Activated CD4-positive, alpha-beta T cell treated with anti-CD3 and anti-CD28 coated beads for 36 hours (primary cell): Measurements from ENCODE around the gene ADD3. TPM values are rescaled to one million over a fixed set of nuclear protein-coding genes. Genes with fewer than 3 reads are reported as not detected.
"Not testable (repeated sequence)": the region's sequence is repeated elsewhere in the genome, so short reads cannot be mapped to it uniquely, and the experiment has no call there.

Experiments
- ATAC-seq: fragments of 200-7000 bp; cut with Tn5 transposase; one replicate; pipeline ENCODE4 v1.10.0; 2021; ENCODE audit warnings: mild to moderate bottlenecking, moderate library complexity
- CTCF ChIA-PET: fragments of 350-600 bp; sonication (Branson Sonifier 250); formaldehyde crosslinking; loops from one replicate; lab custom pipeline; 2021; ENCODE audit warnings: antibody characterized with exemption; lab: Charles Lee
- POLR2A ChIA-PET: fragments of 350-600 bp; sonication (Branson Sonifier 250); formaldehyde crosslinking; loops from one replicate; lab custom pipeline; 2021; ENCODE audit warnings: antibody characterized with exemption, inconsistent platforms; lab: Charles Lee
- DNase-seq: peaks from one replicate; pipeline ENCODE4 v3.0.0-alpha.2; 2020
- H3K27ac Mint-ChIP-seq: one replicate; pipeline ENCODE4 v1.8.0; 2021; ENCODE audit warnings: mixed read lengths
- H3K27me3 Mint-ChIP-seq: one replicate; pipeline ENCODE4 v1.8.0; 2021; ENCODE audit warnings: mixed read lengths
- H3K36me3 Mint-ChIP-seq: one replicate; pipeline ENCODE4 v1.8.0; 2021; ENCODE audit warnings: low read depth, mixed read lengths
- H3K4me1 Mint-ChIP-seq: one replicate; pipeline ENCODE4 v1.8.0; 2021; ENCODE audit warnings: mixed read lengths
- H3K4me3 Mint-ChIP-seq: one replicate; pipeline ENCODE4 v1.8.0; 2021; ENCODE audit warnings: mild to moderate bottlenecking, moderate library complexity, mixed read lengths
- H3K9me3 Mint-ChIP-seq: one replicate; pipeline ENCODE4 v1.8.0; 2021; ENCODE audit warnings: low read depth, mixed read lengths
- intact Hi-C, 2 experiments: fragments of 100-400 bp; cut with DNase I in 1 of 2; cut with micrococcal nuclease in 1 of 2; formaldehyde crosslinking; loops; one replicate each; pipeline versions ENCODE4 v1.14.2 to v1.15.1; 2022 to 2024; cut with DNase I, micrococcal nuclease
- total RNA-seq, 2 experiments: library from RNA; stranded (reverse); gene quantifications; one replicate each; pipeline ENCODE4 v1.2.3, GENCODE V29; 2021

ADD3 gene
- total RNA-seq, 2 experiments from 2014 or later: 72.5 to 101 TPM

DNA sequence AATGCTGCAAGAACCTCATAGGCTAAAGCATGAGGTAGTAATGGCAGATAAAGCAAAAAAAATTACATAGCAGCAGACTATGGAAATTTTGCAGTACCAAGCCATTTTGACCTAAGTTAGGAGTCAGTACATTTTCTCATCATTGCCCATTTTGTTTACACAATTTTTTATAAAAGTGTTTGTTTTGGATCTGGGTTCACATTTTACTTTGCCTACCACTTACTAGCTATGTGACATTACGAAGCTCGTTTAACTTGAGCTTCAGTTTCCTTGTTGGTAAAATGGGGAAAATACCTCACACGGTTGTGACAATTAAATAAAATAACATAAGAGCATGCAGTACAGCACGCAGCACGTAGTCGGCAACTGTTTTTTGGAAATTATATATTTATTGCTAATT is 99.6 kb downstream of the ADD3 start:
- CTCF ChIA-PET: interaction anchor here (1.3 to 3.7 kb wide), 3 partner anchors 25 to 128 kb away, joined by 3 to 15 read pairs (median 4); no protein-coding TSS in a partner anchor
- Mint-ChIP-seq H3K36me3 (peaks cover 27% of the 10 kb centered on the region), H3K9me3 (no peaks in the 10 kb centered on the region), H3K4me1 (peaks cover 54% of the 10 kb centered on the region), H3K4me3 (no peak overlapping the region), H3K27ac (no peak overlapping the region), H3K27me3 (no peaks in the 10 kb centered on the region)
- POLR2A ChIA-PET: no interaction called here
- intact Hi-C loops: no loop called here
- DNase-seq (no peak), ATAC-seq (no peak)

DNA sequence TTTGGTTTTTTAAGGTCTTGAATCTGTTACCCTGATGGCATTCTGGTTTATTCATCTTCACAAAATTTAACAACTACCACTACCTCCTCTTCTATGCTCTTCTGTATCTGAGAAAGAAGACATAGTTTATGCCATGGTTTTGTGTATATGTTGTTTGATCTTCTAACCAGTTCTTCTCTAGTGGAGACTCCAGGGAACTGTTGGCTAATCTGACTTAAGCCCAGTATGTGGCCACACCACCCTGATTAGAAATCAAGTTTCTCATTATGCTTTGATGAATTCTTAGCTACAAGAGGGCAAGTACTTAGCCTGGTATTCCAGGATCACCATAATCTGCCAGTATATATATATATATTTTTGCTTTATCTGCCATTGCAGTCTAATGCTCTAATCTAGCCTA is 100.1 kb downstream of the ADD3 start:
- ATAC-seq: no peak

DNA sequence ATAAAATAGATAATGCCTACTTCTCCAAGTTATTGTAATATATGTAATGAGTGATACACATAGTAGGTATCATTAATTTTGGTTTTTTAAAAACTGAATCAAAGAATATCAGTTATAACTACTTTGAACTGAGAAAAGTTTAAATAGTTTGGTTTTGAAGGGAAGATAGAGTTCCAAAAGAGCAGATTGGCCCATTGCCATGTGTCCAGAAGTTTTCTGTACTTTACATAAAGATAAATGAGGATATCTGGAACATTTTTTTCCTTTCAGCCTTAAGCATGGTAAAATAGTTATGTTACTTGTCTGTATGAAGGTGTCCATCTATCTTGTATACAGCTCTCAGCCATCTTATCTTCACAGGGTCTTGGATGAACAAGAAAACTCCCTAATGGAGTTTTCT is 101.7 kb downstream of the ADD3 start:
- ChIA-PET POLR2A (no interaction called here), CTCF (interaction anchor here (1.2 to 3.7 kb wide), 9 partner anchors 12 to 437 kb away, joined by 3 to 15 read pairs (median 5); no protein-coding TSS in a partner anchor)
- DNase-seq: no peak
- intact Hi-C loops: no loop called here
- H3K9me3 Mint-ChIP-seq: no peaks in the 10 kb centered on the region
- H3K36me3 Mint-ChIP-seq: peaks cover 32% of the 10 kb centered on the region
- no peak overlapping the region for H3K4me3 Mint-ChIP-seq
- no peak overlapping the region for H3K27ac Mint-ChIP-seq
- no peaks in the 10 kb centered on the region for H3K27me3 Mint-ChIP-seq
- ATAC-seq: no peak
- H3K4me1 Mint-ChIP-seq: peaks cover 35% of the 10 kb centered on the region

More for the DNA sequence above, 100.1 kb downstream of the ADD3 start:
- no peaks in the 10 kb centered on the region for H3K27me3 Mint-ChIP-seq
- ChIA-PET CTCF (interaction anchor here (0.9 to 3.7 kb wide), 8 partner anchors 9 to 224 kb away, joined by 3 to 15 read pairs (median 4); no protein-coding TSS in a partner anchor), POLR2A (no interaction called here)
- no peak for DNase-seq
- intact Hi-C loops: no loop called here
- no peak overlapping the region for H3K4me3 Mint-ChIP-seq
- H3K9me3 Mint-ChIP-seq: no peaks in the 10 kb centered on the region
- H3K27ac Mint-ChIP-seq: no peak overlapping the region
- H3K36me3 Mint-ChIP-seq: peaks cover 29% of the 10 kb centered on the region
- peaks cover 51% of the 10 kb centered on the region for H3K4me1 Mint-ChIP-seq

DNA sequence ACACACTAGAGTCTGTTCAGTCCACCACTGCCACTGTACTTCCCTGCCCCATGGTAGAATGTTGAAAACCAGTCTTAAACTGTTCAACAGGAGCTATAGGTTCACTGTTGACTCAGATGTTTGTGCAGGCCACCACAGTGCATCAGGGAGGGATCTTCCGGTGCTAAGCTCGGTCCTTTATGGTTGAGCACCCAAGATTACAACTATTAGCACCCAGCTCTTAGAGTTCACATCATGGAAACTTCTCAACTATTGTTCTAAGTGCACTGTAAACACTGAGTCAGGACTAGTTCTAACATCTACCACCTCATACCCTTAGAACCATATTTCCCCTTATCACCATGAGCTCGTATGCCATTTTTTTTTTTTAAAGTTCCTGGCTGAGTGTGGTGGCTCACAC is 102.6 kb downstream of the ADD3 start:
- ATAC-seq: peak; percentile 81
- H3K27ac Mint-ChIP-seq: peak overlapping the region; percentile 53
- DNase-seq: peak; percentile 31

DNA sequence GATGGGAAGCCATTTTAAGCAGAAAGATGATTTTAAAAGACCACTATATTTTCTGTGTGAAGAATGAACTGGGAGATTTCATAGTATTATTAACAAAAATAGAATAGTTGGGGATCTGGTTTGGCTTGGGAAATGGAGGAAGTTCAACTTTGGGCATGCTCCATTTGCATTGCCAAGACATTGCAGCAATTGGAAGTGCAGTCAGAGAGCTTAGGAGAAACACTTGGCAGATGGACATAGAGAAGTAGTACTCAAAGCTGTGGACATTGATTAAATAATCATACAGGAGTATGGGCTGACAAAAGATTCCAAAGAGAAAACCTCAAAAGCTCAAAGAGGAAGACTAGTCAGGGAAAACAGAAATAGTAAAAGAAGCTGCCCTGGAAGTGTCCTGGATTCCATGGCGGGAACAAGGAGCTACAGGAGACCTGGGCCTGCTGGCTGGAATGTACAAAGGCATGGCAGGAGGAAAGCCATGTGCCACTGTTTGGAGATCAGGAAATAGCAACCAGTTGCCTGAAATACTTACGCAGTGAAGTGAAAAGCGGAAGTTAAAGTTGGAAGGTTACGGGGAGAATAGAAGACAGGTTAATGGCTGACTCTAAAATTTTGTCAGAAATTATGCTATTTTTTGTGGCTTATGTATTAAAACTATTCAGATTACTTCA is 106.0 kb downstream of the ADD3 start:
- intact Hi-C loops: no loop called here
- H3K27ac Mint-ChIP-seq: peak overlapping the region; percentile 7
- DNase-seq (no peak), ATAC-seq (no peak)
- H3K4me3 Mint-ChIP-seq: no peak overlapping the region
- H3K9me3 Mint-ChIP-seq: no peaks in the 10 kb centered on the region
- POLR2A ChIA-PET: interaction anchor here (0.6 kb wide), 1 partner anchor 43 kb away, joined by 3 read pairs; no protein-coding TSS in a partner anchor
- H3K27me3 Mint-ChIP-seq: no peaks in the 10 kb centered on the region
- peaks cover 39% of the 10 kb centered on the region for H3K36me3 Mint-ChIP-seq
- H3K4me1 Mint-ChIP-seq: peaks cover 10% of the 10 kb centered on the region
- CTCF ChIA-PET: interaction anchor here (0.6 to 1.1 kb wide), 3 partner anchors 9 to 559 kb away, joined by 3 read pairs; no protein-coding TSS in a partner anchor

More for the DNA sequence above, 102.6 kb downstream of the ADD3 start:
- H3K9me3 Mint-ChIP-seq: no peaks in the 10 kb centered on the region
- no peaks in the 10 kb centered on the region for H3K27me3 Mint-ChIP-seq
- H3K4me1 Mint-ChIP-seq: peaks cover 31% of the 10 kb centered on the region
- ChIA-PET CTCF (interaction anchor here (0.5 to 3.7 kb wide), 10 partner anchors 14 to 395 kb away, joined by 3 to 15 read pairs (median 4); no protein-coding TSS in a partner anchor), POLR2A (interaction anchor here (0.6 to 0.7 kb wide), 2 partner anchors 40 to 136 kb away, joined by 3 read pairs; no protein-coding TSS in a partner anchor)
- H3K36me3 Mint-ChIP-seq: peaks cover 33% of the 10 kb centered on the region
- no peak overlapping the region for H3K4me3 Mint-ChIP-seq
- intact Hi-C loops: no loop called here

DNA sequence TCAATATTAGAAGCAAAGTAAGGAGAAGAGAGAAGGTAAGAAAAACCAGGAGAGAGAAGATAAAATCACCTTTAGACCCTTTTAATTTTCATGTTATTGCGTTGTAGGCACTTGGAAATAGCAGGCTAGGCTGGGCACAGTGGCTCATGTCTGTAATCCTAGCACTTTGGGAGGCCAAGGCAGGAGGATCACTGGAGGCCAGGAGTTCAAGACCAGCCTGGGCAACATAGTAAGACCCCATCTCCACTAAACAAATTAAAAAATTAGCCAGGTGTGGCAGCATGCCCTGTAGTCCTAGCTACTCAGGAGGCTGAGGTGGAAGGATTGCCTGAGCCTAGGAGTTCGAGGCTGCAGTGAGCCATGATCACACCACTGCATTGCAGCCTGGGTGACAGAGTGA is 106.9 kb downstream of the ADD3 start:
- CTCF ChIA-PET: interaction anchor here (1.1 to 1.4 kb wide), 2 partner anchors 10 to 230 kb away, joined by 3 read pairs; no protein-coding TSS in a partner anchor
- H3K27me3 Mint-ChIP-seq, ATAC-seq, H3K4me3 Mint-ChIP-seq, DNase-seq, H3K27ac Mint-ChIP-seq, H3K4me1 Mint-ChIP-seq, intact Hi-C loops, H3K9me3 Mint-ChIP-seq, POLR2A ChIA-PET: not testable (repeated sequence)
- H3K36me3 Mint-ChIP-seq: peaks cover 42% of the 10 kb centered on the region

DNA sequence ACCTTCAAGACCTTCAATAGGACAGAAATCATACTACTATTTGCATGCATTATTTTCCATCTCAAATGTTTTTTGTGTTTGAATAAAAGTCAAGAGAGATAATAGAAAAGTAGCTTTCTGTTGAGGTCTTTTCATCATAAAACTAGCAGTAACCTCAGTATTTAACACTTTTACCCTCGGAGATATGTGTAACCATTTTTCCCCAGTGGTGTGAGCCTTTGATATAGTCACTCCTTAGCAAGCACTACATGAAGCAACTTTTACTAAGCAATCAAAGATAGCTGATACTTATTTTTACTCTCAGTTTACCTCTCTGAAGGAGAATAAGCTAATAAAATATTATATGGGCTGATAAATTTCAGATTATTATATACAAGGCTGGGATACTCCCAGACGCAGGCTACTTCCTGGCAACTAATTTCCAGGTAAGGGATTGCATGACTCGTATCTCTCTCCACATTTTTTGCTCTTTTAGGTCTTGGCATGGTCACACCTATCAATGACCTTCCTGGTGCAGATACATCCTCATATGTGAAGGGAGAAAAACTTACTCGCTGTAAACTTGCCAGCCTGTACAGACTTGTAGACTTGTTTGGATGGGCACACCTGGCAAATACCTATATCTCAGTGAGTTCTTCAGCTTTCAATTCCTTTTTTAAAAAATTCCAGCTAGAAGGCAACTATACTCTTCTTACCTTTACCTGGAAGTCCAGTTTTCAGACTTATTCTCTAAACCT is 108.2 kb downstream of the ADD3 start:
- CTCF ChIA-PET: interaction anchor here (0.9 to 1.4 kb wide), 4 partner anchors 17 to 231 kb away, joined by 3 to 4 read pairs (median 3); no protein-coding TSS in a partner anchor
- DNase-seq: no peak
- H3K27ac Mint-ChIP-seq: no peak overlapping the region
- intact Hi-C loops: no loop called here
- H3K4me3 Mint-ChIP-seq: no peak overlapping the region
- peaks cover 38% of the 10 kb centered on the region for H3K36me3 Mint-ChIP-seq
- H3K9me3 Mint-ChIP-seq: no peaks in the 10 kb centered on the region
- no peak for ATAC-seq
- H3K4me1 Mint-ChIP-seq: no peaks in the 10 kb centered on the region
- POLR2A ChIA-PET: interaction anchor here (0.6 kb wide), 1 partner anchor 66 kb away, joined by 3 read pairs; no protein-coding TSS in a partner anchor
- H3K27me3 Mint-ChIP-seq: no peaks in the 10 kb centered on the region

DNA sequence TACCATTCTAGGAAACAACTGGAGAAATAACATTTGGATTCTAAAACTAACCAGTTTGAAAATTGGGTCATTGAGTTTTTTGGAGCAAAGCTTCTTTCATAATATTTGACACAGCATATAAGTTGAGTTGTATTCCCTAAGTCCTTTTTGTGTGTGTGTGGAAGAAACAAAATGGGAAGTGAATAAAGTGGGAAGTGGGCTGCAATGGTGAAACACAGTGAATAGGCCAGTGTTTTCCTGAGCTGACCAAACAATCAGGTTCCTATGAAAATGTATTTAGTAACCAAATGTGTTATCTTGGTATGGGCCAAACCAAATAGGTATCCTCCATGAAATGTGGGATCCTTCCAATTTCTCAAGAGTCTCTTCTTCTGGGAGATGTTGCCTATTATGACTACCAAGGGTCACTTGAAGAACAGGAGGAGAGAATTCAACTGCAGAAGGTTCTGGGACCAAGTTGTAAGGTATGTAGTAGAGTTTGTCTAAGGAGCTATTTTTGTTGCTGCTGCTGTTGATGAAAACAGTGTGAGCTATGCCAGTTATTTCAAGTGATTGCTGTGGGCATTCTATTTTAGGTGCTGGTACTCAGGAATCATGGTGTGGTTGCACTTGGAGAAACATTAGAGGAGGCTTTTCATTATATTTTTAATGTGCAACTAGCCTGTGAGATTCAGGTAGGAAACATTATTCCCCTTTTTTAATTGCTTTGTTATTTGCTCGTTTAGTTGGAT is 111.3 kb downstream of the ADD3 start:
- Mint-ChIP-seq H3K36me3 (peaks cover 41% of the 10 kb centered on the region), H3K27me3 (no peaks in the 10 kb centered on the region), H3K9me3 (no peaks in the 10 kb centered on the region), H3K4me3 (no peak overlapping the region), H3K27ac (no peak overlapping the region), H3K4me1 (no peaks in the 10 kb centered on the region)
- DNase-seq (no peak), ATAC-seq (no peak)
- intact Hi-C loops: no loop called here
- ChIA-PET POLR2A (no interaction called here), CTCF (interaction anchor here (1.2 to 1.5 kb wide), 3 partner anchors 30 to 235 kb away, joined by 3 read pairs; no protein-coding TSS in a partner anchor)

DNA sequence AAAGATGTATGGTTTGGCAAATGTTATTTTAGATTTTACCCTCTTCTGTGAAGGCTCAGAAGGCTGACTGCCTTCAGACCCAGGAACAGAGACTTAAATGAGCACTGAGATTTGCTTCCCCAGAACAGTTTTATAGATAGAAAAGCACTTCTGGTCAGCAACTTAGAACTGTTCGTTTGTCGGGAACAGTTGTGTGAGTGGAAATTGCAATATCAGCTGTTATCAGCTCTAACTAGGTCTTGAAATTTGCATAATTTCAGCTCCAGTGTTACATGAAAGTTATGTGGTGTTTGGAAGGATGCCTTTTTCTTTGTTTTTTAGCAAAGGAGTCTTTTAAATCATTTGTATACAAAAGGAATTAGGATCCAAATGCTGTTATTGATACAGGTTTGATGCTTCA is 115.8 kb downstream of the ADD3 start:
- peaks cover 41% of the 10 kb centered on the region for H3K36me3 Mint-ChIP-seq
- no peak overlapping the region for H3K27ac Mint-ChIP-seq
- ATAC-seq: no peak
- no peak for DNase-seq
- intact Hi-C loops: no loop called here
- no peaks in the 10 kb centered on the region for H3K4me1 Mint-ChIP-seq
- no peaks in the 10 kb centered on the region for H3K9me3 Mint-ChIP-seq
- H3K4me3 Mint-ChIP-seq: no peak overlapping the region
- ChIA-PET CTCF (interaction anchor here (0.7 kb wide), 1 partner anchor 18 kb away, joined by 3 read pairs; no protein-coding TSS in a partner anchor), POLR2A (no interaction called here)
- no peaks in the 10 kb centered on the region for H3K27me3 Mint-ChIP-seq

DNA sequence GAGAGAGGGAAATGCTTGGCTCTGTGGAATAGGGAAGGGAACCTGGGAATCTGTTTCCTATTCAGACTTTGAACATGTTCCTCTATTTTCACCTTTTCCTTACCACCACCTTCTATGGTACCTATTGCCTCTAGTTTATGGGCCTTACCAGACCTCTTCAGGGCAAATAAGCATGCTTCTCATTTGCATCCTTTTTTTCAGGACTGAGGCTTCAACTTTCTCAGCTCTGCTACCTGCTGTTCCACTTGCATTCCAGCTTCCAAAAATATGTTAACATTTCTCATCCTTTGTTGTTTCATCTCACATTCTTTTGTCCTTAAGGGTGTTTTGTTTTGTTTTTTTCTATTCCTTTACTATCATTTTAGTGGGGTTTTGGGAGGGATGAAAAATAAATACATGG is 121.7 kb downstream of the ADD3 start:
- Mint-ChIP-seq H3K36me3 (peaks cover 35% of the 10 kb centered on the region), H3K27ac (peak overlapping the region; percentile 27), H3K4me1 (peaks cover 4% of the 10 kb centered on the region), H3K9me3 (no peaks in the 10 kb centered on the region), H3K27me3 (no peaks in the 10 kb centered on the region), H3K4me3 (no peak overlapping the region)
- ATAC-seq (no peak), DNase-seq (no peak)
- POLR2A ChIA-PET: no interaction called here
- intact Hi-C loops: no loop called here
- CTCF ChIA-PET: interaction anchor here (1.1 to 1.2 kb wide), 2 partner anchors 12 to 245 kb away, joined by 3 read pairs; no protein-coding TSS in a partner anchor
